ENCODE results near the gene USP17L13.
"Not testable (repeated sequence)": the region's sequence is repeated elsewhere in the genome, so short reads cannot be mapped to it uniquely, and the experiment has no call there.

USP17L13 gene, protein sequence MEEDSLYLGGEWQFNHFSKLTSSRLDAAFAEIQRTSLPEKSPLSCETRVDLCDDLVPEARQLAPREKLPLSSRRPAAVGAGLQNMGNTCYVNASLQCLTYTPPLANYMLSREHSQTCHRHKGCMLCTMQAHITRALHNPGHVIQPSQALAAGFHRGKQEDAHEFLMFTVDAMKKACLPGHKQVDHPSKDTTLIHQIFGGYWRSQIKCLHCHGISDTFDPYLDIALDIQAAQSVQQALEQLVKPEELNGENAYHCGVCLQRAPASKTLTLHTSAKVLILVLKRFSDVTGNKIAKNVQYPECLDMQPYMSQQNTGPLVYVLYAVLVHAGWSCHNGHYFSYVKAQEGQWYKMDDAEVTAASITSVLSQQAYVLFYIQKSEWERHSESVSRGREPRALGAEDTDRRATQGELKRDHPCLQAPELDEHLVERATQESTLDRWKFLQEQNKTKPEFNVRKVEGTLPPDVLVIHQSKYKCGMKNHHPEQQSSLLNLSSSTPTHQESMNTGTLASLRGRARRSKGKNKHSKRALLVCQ

DNA sequence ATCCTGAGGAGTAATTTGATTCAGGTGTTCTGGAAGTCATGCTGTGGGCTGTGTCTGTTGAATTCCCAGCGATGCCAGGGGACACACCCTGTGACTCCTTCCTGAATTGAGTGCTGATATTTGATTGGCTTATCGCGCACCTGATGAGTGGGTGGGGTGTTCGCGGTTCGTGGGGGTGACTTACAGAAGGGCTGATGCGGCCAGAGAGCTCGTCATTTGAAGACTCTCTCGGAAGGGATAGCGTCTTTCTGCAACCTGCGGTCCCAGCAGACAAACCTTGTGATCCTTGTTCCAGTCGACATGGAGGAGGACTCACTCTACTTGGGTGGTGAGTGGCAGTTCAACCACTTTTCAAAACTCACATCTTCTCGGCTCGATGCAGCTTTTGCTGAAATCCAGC, at the start of gene USP17L13:
Gene USP17L13, plus strand, starts transcription at position 301 of the 400 bp plus-strand sequence. Its CDS starts 0 bp downstream, at position 301.
- in situ Hi-C loops (cut with HindIII; ENCODE audit: low sequenced_read_pairs), result not testable (repeated sequence)

DNA sequence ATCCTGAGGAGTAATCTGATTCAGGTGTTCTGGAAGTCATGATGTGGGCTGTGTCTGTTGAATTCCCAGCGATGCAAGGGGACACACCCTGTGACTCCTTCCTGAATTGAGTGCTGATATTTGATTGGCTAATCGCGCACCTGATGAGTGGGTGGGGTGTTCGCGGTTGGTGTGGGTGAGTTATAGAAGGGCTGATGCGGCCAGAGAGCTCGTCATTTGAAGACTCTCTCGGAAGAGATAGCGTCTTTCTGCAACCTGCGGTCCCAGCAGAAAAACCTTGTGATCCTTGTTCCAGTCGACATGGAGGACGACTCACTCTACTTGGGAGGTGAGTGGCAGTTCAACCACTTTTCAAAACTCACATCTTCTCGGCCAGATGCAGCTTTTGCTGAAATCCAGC, 14.3 kb upstream of the USP17L13 start, which contains the start of gene USP17L10:
Gene USP17L10, plus strand, starts transcription at position 301 of the 400 bp plus-strand sequence. Its CDS starts 0 bp downstream, at position 301.
- in situ Hi-C loops (cut with HindIII; ENCODE audit: low sequenced_read_pairs), result not testable (repeated sequence)

DNA sequence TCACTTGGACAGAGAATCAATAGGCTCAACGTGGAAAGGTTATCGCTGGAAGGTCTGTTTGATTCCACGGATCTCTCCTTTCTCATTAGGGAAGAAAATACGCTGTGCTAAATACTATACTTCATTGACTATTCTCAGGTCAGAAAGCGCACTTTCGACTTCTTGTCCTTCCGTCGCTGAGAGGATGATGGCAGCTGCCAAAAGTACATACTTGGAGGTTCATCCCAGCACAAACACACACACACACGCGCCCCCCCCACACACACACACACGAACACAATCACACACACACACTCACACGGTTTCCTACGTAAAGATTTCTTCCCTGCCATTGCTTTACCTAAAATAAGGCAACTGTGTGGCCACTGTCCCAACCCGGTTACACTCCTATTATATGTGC, 10.0 kb upstream of the USP17L13 start:
- in situ Hi-C loops (cut with HindIII; ENCODE audit: low sequenced_read_pairs), result not testable (repeated sequence)

DNA sequence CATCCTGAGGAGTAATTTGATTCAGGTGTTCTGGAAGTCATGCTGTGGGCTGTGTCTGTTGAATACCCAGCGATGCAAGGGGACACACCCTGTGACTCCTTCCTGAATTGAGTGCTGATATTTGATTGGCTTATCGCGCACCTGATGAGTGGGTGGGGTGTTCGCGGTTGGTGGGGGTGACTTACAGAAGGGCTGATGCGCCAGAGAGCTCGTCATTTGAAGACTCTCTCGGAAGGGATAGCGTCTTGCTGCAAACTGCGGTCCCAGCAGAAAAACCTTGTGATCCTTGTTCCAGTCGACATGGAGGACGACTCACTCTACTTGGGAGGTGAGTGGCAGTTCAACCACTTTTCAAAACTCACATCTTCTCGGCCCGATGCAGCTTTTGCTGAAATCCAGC, 9.6 kb upstream of the USP17L13 start, which contains the start of gene USP17L11:
Gene USP17L11, plus strand, starts transcription at position 301 of the 400 bp plus-strand sequence. Its CDS starts 0 bp downstream, at position 301.
- in situ Hi-C loops (cut with HindIII; ENCODE audit: low sequenced_read_pairs), result not testable (repeated sequence)

DNA sequence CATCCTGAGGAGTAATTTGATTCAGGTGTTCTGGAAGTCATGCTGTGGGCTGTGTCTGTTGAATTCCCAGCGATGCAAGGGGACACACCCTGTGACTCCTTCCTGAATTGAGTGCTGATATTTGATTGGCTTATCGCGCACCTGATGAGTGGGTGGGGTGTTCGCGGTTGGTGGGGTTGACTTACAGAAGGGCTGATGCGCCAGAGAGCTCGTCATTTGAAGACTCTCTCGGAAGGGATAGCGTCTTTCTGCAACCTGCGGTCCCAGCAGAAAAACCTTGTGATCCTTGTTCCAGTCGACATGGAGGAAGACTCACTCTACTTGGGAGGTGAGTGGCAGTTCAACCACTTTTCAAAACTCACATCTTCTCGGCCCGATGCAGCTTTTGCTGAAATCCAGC, 4.8 kb upstream of the USP17L13 start, which contains the start of gene USP17L12:
Gene USP17L12, plus strand, starts transcription at position 301 of the 400 bp plus-strand sequence. Its CDS starts 0 bp downstream, at position 301.
- in situ Hi-C loops (cut with HindIII; ENCODE audit: low sequenced_read_pairs), result not testable (repeated sequence)

DNA sequence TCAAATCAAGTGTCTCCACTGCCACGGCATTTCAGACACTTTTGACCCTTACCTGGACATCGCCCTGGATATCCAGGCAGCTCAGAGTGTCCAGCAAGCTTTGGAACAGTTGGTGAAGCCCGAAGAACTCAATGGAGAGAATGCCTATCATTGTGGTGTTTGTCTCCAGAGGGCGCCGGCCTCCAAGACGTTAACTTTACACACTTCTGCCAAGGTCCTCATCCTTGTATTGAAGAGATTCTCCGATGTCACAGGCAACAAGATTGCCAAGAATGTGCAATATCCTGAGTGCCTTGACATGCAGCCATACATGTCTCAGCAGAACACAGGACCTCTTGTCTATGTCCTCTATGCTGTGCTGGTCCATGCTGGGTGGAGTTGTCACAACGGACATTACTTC, 5.6 kb downstream of the USP17L13 start:
- in situ Hi-C loops (cut with HindIII; ENCODE audit: low sequenced_read_pairs), result not testable (repeated sequence)

DNA sequence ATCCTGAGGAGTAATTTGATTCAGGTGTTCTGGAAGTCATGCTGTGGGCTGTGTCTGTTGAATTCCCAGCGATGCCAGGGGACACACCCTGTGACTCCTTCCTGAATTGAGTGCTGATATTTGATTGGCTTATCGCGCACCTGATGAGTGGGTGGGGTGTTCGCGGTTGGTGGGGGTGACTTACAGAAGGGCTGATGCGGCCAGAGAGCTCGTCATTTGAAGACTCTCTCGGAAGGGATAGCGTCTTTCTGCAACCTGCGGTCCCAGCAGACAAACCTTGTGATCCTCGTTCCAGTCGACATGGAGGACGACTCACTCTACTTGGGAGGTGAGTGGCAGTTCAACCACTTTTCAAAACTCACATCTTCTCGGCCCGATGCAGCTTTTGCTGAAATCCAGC, 9.4 kb downstream of the USP17L13 start, which contains the start of gene USP17L15:
Gene USP17L15, plus strand, starts transcription at position 301 of the 400 bp plus-strand sequence. Its CDS starts 0 bp downstream, at position 301.
- in situ Hi-C loops (cut with HindIII; ENCODE audit: low sequenced_read_pairs), result not testable (repeated sequence)

DNA sequence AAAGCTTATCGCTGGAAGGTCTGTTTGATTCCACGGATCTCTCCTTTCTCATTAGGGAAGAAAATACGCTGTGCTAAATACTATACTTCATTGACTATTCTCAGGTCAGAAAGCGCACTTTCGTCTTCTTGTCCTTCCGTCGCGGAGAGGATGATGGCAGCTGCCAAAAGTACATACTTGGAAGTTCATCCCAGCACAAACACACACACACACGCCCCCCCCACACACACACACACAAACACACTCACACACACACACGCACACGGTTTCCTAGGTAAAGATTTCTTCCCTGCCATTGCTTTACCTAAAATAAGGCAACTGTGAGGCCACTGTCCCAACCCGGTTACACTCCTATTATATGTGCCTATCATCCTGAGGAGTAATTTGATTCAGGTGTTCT, 13.8 kb downstream of the USP17L13 start:
- in situ Hi-C loops (cut with HindIII; ENCODE audit: low sequenced_read_pairs), result not testable (repeated sequence)

DNA sequence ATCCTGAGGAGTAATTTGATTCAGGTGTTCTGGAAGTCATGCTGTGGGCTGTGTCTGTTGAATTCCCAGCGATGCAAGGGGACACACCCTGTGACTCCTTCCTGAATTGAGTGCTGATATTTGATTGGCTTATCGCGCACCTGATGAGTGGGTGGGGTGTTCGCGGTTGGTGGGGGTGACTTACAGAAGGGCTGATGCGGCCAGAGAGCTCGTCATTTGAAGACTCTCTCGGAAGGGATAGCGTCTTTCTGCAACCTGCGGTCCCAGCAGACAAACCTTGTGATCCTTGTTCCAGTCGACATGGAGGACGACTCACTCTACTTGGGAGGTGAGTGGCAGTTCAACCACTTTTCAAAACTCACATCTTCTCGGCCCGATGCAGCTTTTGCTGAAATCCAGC, 18.9 kb downstream of the USP17L13 start, which contains the start of gene USP17L17:
Gene USP17L17, plus strand, starts transcription at position 301 of the 400 bp plus-strand sequence. Its CDS starts 0 bp downstream, at position 301.
- in situ Hi-C loops (cut with HindIII; ENCODE audit: low sequenced_read_pairs), result not testable (repeated sequence)

DNA sequence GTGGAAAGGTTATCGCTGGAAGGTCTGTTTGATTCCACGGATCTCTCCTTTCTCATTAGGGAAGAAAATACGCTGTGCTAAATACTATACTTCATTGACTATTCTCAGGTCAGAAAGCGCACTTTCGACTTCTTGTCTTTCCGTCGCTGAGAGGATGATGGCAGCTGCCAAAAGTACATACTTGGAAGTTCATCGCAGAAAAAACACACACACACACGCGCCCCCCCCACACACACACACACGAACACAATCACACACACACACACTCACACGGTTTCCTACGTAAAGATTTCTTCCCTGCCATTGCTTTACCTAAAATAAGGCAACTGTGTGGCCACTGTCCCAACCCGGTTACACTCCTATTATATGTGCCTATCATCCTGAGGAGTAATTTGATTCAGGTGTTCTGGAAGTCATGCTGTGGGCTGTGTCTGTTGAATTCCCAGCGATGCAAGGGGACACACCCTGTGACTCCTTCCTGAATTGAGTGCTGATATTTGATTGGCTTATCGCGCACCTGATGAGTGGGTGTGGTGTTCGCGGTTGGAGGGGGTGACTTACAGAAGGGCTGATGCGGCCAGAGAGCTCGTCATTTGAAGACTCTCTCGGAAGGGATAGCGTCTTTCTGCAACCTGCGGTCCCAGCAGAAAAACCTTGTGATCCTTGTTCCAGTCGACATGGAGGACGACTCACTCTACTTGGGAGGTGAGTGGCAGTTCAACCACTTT, 23.4 kb downstream of the USP17L13 start, which contains the start of gene USP17L18:
Gene USP17L18, plus strand, starts transcription at position 678 of the 728 bp plus-strand sequence. Its CDS starts 0 bp downstream, at position 678.
- in situ Hi-C loops (cut with HindIII; ENCODE audit: low sequenced_read_pairs), result not testable (repeated sequence)

DNA sequence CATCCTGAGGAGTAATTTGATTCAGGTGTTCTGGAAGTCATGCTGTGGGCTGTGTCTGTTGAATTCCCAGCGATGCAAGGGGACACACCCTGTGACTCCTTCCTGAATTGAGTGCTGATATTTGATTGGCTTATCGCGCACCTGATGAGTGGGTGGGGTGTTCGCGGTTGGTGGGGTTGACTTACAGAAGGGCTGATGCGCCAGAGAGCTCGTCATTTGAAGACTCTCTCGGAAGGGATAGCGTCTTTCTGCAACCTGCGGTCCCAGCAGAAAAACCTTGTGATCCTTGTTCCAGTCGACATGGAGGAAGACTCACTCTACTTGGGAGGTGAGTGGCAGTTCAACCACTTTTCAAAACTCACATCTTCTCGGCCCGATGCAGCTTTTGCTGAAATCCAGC, 28.4 kb downstream of the USP17L13 start, which contains the start of gene USP17L19:
Gene USP17L19, plus strand, starts transcription at position 301 of the 400 bp plus-strand sequence. Its CDS starts 0 bp downstream, at position 301.
- in situ Hi-C loops (cut with HindIII; ENCODE audit: low sequenced_read_pairs), result not testable (repeated sequence)

DNA sequence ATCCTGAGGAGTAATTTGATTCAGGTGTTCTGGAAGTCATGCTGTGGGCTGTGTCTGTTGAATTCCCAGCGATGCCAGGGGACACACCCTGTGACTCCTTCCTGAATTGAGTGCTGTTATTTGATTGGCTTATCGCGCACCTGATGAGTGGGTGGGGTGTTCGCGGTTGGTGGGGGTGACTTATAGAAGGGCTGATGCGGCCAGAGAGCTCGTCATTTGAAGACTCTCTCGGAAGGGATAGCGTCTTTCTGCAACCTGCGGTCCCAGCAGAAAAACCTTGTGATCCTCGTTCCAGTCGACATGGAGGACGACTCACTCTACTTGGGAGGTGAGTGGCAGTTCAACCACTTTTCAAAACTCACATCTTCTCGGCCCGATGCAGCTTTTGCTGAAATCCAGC, 33.1 kb downstream of the USP17L13 start, which contains the start of gene USP17L20:
Gene USP17L20, plus strand, starts transcription at position 301 of the 400 bp plus-strand sequence. Its CDS starts 0 bp downstream, at position 301.
- in situ Hi-C loops (cut with HindIII; ENCODE audit: low sequenced_read_pairs), result not testable (repeated sequence)

DNA sequence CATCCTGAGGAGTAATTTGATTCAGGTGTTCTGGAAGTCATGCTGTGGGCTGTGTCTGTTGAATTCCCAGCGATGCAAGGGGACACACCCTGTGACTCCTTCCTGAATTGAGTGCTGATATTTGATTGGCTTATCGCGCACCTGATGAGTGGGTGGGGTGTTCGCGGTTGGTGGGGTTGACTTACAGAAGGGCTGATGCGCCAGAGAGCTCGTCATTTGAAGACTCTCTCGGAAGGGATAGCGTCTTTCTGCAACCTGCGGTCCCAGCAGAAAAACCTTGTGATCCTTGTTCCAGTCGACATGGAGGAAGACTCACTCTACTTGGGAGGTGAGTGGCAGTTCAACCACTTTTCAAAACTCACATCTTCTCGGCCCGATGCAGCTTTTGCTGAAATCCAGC, 37.9 kb downstream of the USP17L13 start, which contains the start of gene USP17L21:
Gene USP17L21, plus strand, starts transcription at position 301 of the 400 bp plus-strand sequence. Its CDS starts 0 bp downstream, at position 301.
- in situ Hi-C loops (cut with HindIII; ENCODE audit: low sequenced_read_pairs), result not testable (repeated sequence)

DNA sequence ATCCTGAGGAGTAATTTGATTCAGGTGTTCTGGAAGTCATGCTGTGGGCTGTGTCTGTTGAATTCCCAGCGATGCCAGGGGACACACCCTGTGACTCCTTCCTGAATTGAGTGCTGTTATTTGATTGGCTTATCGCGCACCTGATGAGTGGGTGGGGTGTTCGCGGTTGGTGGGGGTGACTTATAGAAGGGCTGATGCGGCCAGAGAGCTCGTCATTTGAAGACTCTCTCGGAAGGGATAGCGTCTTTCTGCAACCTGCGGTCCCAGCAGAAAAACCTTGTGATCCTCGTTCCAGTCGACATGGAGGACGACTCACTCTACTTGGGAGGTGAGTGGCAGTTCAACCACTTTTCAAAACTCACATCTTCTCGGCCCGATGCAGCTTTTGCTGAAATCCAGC, 42.6 kb downstream of the USP17L13 start, which contains the start of gene USP17L22:
Gene USP17L22, plus strand, starts transcription at position 301 of the 400 bp plus-strand sequence. Its CDS starts 0 bp downstream, at position 301.
- in situ Hi-C loops (cut with HindIII; ENCODE audit: low sequenced_read_pairs), result not testable (repeated sequence)

DNA sequence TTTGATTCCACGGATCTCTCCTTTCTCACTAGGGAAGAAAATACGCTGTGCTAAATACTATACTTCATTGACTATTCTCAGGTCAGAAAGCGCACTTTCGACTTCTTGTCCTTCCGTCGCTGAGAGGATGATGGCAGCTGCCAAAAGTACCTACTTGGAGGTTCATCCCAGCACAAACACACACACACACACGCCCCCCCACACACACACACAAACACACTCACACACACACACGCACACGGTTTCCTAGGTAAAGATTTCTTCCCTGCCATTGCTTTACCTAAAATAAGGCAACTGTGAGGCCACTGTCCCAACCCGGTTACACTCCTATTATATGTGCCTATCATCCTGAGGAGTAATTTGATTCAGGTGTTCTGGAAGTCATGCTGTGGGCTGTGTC, 47.0 kb downstream of the USP17L13 start:
- in situ Hi-C loops (cut with HindIII; ENCODE audit: low sequenced_read_pairs), result not testable (repeated sequence)
